GM10266 (cell line): ENCODE measurements around the gene HSPD1.

Source experiments
- DNase-seq: peaks from one replicate; pipeline ENCODE4 v3.0.0; 2012; ENCODE audit errors: extremely low spot score
- TF ChIP-seq, protein P1 (sequence below): IDR thresholded peaks from 2 replicates; pipeline ENCODE4 v1.5.1; 2012; ENCODE audit warnings: mild to moderate bottlenecking, low read depth; ENCODE audit not compliant: control insufficient read depth, insufficient read depth; ENCODE audit errors: missing control alignments

The HSPD1 gene

GRCh38 chr2:197437380-197437779, 62.3 kb downstream of the HSPD1 start:
- DNase-seq = no peak
- TF ChIP-seq, protein P1, sequence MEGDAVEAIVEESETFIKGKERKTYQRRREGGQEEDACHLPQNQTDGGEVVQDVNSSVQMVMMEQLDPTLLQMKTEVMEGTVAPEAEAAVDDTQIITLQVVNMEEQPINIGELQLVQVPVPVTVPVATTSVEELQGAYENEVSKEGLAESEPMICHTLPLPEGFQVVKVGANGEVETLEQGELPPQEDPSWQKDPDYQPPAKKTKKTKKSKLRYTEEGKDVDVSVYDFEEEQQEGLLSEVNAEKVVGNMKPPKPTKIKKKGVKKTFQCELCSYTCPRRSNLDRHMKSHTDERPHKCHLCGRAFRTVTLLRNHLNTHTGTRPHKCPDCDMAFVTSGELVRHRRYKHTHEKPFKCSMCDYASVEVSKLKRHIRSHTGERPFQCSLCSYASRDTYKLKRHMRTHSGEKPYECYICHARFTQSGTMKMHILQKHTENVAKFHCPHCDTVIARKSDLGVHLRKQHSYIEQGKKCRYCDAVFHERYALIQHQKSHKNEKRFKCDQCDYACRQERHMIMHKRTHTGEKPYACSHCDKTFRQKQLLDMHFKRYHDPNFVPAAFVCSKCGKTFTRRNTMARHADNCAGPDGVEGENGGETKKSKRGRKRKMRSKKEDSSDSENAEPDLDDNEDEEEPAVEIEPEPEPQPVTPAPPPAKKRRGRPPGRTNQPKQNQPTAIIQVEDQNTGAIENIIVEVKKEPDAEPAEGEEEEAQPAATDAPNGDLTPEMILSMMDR = no peak
